Measurements from ENCODE around the gene DKKL1. TPM values are rescaled to one million over a fixed set of nuclear protein-coding genes. Genes with fewer than 3 reads are reported as not detected.

DKKL1 gene
- total RNA-seq, 2 experiments from 2014 or later = not detected

DNA sequence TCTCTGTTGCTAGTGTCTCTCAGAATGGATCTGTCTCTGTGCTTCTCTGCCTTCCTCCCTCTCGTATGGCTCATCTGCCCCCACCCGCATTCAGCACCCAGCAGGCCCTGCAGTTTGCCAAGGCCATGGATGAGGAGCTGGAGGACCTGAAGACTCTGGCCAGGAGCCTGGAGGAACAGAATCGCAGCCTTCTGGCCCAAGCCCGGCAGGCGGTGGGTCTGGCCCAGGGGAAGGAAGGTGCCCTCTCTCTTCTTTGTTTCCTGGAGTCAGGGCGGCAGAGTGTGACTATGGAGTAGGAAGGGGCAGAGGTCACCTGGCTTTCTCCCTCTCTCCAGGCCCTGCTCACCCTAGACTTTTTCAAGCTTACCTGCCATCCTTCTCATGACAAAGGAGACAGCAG, 35.3 kb downstream of the DKKL1 start:
- H3K36me3 Mint-ChIP-seq = no peaks in the 10 kb centered on the region
- H3K27me3 Mint-ChIP-seq = peaks cover 10% of the 10 kb centered on the region
- DNase-seq (no peak), ATAC-seq (ENCODE audit: low read depth) (no peak)
- no peak overlapping the region for H3K4me3 Mint-ChIP-seq
- no peak overlapping the region for H3K27ac Mint-ChIP-seq
- POLR2A ChIA-PET = no interaction called here
- H3K4me1 Mint-ChIP-seq = peaks cover 6% of the 10 kb centered on the region
- H3K9me3 Mint-ChIP-seq = no peaks in the 10 kb centered on the region

DNA sequence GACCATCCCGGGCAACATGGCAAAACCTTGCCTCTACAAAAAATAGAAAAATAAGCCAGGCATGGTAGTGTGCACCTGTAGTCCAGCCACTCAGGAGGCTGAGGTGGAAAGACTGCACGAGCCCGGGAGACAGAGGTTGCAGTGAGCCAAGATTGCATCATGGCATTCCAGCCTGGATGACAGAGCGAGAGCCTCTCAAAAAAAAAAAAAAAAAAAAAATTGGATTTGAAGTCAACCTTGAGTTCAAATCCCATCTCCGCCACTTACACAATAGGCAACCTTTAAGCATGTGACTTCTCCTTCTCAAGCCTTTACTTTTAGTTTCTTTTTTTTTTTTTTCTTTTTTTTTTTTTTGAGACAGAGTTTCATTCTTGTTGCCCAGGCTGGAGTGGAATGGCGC, 36.4 kb downstream of the DKKL1 start:
- no peak overlapping the region for H3K27ac Mint-ChIP-seq
- no peaks in the 10 kb centered on the region for H3K36me3 Mint-ChIP-seq
- peaks cover 6% of the 10 kb centered on the region for H3K4me1 Mint-ChIP-seq
- H3K4me3 Mint-ChIP-seq = no peak overlapping the region
- POLR2A ChIA-PET = no interaction called here
- H3K9me3 Mint-ChIP-seq = no peaks in the 10 kb centered on the region
- ATAC-seq (ENCODE audit: low read depth) (no peak), DNase-seq (no peak)
- peaks cover 11% of the 10 kb centered on the region for H3K27me3 Mint-ChIP-seq

DNA sequence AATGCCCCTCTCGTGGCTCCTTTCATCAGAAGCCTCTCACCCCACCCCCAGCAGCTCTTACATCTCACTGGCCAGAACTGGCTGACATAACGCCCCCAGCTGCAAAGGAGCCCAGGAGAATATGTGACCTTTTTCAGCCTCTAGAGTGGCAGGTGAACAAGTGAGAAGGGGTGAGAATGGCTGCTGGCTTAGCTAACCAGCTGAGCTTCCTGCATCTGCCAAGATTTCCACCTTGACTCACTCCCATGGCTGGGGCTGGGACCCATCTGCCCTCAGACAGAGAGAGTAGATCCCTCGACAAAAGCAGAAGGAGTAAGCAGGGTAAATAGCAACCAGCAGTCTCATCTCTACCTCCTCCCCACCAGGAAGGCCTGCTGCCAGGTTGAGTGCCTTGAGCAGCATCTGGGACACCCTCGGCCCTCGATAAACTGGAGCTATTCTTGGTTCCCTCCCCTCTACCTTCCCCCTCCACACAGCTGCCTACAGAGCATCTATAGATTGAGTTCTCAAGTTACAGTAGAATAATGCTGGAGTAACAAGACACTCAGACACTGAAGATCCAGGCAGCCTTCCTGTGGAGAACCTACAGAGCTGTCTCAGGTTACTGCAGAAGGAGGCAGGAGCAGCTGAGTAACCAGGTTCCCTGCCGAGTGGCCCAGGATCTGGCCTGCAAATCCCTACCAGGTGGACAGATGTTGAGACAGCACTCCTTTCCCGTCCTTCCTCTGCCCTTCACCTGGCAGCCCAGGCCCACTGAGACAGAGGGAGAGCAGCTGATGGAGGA, 39.9 kb downstream of the DKKL1 start:
- H3K4me1 Mint-ChIP-seq = peaks cover 16% of the 10 kb centered on the region
- no peak for DNase-seq

DNA sequence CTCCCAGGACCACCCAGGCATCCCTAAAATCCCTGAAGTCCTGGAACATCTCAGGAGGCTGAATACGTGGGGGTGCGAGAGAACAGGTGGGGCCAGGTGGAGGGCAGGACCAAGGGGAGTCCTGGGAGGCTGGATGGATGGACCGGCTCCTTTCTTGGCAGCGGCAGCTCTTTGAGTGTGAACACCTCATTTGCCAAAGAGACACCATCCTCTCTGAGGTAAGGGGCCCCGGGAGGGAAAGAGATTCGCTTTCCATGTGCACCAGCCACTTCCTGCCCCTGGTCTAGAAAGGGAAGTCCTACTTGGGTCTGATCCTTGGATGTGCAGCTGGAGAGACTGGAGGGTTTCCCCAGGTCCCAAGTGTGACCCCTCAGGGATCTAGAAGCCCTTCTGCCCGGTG, 43.4 kb downstream of the DKKL1 start:
- DNase-seq (no peak), ATAC-seq (ENCODE audit: low read depth) (no peak)
- H3K9me3 Mint-ChIP-seq = no peaks in the 10 kb centered on the region
- no peak overlapping the region for H3K4me3 Mint-ChIP-seq
- peaks cover 42% of the 10 kb centered on the region for H3K4me1 Mint-ChIP-seq
- peaks cover 6% of the 10 kb centered on the region for H3K27me3 Mint-ChIP-seq
- no peaks in the 10 kb centered on the region for H3K36me3 Mint-ChIP-seq
- H3K27ac Mint-ChIP-seq = no peak overlapping the region
- POLR2A ChIA-PET = interaction anchor here (0.5 kb wide), 1 partner anchor 403 kb away, joined by 3 read pairs; no protein-coding TSS in a partner anchor

More for the DNA sequence above, 39.9 kb downstream of the DKKL1 start:
- peaks cover 6% of the 10 kb centered on the region for H3K27me3 Mint-ChIP-seq
- no peaks in the 10 kb centered on the region for H3K36me3 Mint-ChIP-seq
- H3K27ac Mint-ChIP-seq = no peak overlapping the region
- POLR2A ChIA-PET = interaction anchor here (0.6 to 0.9 kb wide), 2 partner anchors 50 to 91 kb away, joined by 3 read pairs; partner anchors contain the start of gene ALDH16A1
- H3K4me3 Mint-ChIP-seq = no peak overlapping the region
- H3K9me3 Mint-ChIP-seq = no peaks in the 10 kb centered on the region
- ATAC-seq (ENCODE audit: low read depth) = no peak

DNA sequence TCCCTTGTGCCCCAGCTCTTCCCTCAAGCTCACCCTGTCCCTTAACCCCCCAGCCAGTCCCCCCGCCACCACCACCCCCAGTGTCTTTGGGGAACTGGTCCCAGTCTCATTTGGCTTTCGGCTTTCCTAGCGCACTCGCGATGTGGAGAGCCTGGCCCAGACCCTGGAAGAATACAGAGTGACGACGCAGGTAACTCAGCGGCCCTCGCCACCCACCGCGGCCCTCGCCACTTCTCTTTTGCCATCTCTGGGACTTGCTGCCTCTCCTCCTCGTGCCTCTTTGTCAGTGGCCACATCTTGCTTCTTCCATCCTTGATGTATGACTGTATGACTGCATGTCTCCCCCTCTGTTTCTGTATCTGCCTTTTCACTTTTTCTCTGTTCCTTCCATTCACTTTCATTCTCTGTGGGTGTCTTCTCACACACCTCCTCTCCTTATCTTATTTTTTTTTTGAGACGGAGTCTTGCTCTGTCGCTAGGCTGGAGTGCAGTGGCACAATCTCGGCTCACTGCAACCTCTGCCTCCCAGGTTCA, 43.9 kb downstream of the DKKL1 start:
- no peaks in the 10 kb centered on the region for H3K9me3 Mint-ChIP-seq
- no peak overlapping the region for H3K4me3 Mint-ChIP-seq
- DNase-seq = no peak
- POLR2A ChIA-PET = interaction anchor here (0.9 kb wide), 1 partner anchor 62 kb away, joined by 3 read pairs; no protein-coding TSS in a partner anchor
- no peaks in the 10 kb centered on the region for H3K36me3 Mint-ChIP-seq
- ATAC-seq (ENCODE audit: low read depth) = no peak
- no peak overlapping the region for H3K27ac Mint-ChIP-seq
- peaks cover 6% of the 10 kb centered on the region for H3K27me3 Mint-ChIP-seq
- H3K4me1 Mint-ChIP-seq = peaks cover 43% of the 10 kb centered on the region

DNA sequence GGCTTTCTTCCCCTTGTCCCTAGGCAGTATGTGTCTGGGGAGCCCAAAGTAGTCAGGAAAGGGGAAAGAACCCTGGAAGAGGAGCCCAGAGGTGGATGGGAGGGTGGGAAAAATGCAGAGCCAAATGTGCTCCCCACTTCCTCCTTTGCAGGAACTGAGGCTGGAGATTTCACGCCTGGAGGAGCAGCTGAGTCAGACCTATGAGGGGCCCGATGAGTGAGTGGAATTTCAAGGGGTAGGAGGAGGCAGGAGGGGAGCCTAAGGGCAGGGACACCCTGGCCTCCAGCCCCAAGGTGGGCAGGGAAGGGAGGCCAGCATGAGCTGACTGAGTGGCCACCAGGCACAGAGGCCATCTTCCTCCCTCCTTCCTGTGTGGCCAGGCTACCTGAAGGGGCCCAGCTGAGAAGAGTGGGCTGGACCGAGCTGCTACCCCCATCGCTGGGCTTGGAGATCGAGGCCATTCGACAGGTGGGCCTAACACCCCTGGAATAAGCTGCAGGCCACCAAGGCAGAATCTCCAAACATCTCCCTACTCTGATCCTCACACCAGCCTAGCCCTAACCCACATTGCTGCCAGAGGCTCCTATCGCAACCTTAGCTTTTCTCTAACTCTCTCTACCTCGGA, 45.3 kb downstream of the DKKL1 start:
- H3K4me1 Mint-ChIP-seq = peaks cover 43% of the 10 kb centered on the region
- ATAC-seq (ENCODE audit: low read depth) = no peak
- POLR2A ChIA-PET = interaction anchor here (0.6 to 3.2 kb wide), 4 partner anchors 17 to 75 kb away, joined by 3 to 16 read pairs (median 3); partner anchors contain the start of genes ALDH16A1 and GFY
- H3K9me3 Mint-ChIP-seq = no peaks in the 10 kb centered on the region
- no peak for DNase-seq
- peak overlapping the region; percentile 77 for H3K4me3 Mint-ChIP-seq
- peaks cover 5% of the 10 kb centered on the region for H3K27me3 Mint-ChIP-seq
- no peaks in the 10 kb centered on the region for H3K36me3 Mint-ChIP-seq
- peak overlapping the region; percentile 88 for H3K27ac Mint-ChIP-seq

DNA sequence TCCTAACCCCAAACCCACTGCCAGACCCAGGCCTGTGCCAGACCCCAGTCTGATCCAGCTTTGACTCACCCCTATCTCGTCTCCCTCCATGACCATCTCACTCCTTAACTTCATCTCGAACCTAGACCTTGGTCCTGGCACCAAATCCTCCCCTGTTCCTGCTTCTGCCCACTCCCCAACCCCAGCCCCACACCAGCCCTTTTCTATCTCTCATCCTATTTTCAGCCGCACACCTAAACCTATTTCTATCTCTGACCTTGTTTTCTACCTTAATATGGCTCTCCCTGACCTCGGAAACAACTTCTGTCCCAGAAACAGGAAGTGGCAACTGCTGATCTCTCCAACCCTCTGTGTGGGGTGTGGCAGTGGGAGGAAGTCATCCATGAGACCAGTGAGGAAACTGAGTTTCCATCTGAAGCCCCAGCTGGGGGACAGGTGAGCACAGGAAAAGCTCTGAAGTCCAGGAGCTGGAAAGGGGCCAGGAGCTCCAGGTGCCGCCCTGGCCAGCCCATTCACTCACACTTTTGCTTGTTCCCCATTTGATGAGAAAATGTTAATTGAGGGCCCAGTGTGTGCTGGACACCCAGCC, 45.9 kb downstream of the DKKL1 start:
- H3K4me1 Mint-ChIP-seq = peaks cover 43% of the 10 kb centered on the region
- peak overlapping the region; percentile 88 for H3K27ac Mint-ChIP-seq
- no peaks in the 10 kb centered on the region for H3K36me3 Mint-ChIP-seq
- POLR2A ChIA-PET = interaction anchor here (0.6 to 3.2 kb wide), 5 partner anchors 17 to 76 kb away, joined by 3 to 16 read pairs (median 3); partner anchors contain the start of genes ALDH16A1 and GFY
- peak; percentile 73 for ATAC-seq (ENCODE audit: low read depth)
- H3K27me3 Mint-ChIP-seq = peaks cover 4% of the 10 kb centered on the region
- H3K4me3 Mint-ChIP-seq = peak overlapping the region; percentile 77
- no peak for DNase-seq
- H3K9me3 Mint-ChIP-seq = no peaks in the 10 kb centered on the region

DNA sequence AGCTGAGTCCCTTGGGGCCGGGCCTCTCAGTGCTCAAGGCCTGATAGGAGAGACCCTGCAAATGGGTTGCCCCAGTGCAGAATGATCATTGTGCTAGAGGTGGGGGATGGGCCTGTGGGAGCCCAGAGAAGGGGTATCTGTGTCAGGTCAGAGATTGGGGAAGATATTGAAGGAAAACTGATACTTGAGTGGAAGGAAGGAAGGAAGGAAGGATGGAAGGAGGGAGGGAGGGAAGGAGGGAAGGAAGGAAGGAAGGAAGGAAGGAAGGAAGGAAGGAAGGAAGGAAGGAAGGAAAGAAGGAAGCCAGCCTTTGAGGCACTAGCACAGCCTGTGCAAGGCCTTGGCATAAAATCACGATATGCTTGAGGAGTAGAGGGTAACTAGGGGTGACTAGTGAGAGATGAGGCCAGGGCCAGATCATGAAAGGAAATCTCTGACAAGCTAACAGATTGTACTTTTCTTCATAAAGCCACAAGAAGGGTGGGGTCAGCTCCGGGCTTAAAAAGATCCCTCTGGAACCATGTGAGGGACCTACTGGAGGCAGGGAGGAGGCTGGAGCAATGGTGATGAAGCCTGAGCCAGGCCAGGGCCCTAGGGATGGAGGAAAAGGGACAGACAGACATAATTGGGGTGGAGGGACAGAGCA, 48.1 kb downstream of the DKKL1 start:
- peak overlapping the region; percentile 59 for H3K27ac Mint-ChIP-seq
- H3K4me1 Mint-ChIP-seq = peaks cover 42% of the 10 kb centered on the region

DNA sequence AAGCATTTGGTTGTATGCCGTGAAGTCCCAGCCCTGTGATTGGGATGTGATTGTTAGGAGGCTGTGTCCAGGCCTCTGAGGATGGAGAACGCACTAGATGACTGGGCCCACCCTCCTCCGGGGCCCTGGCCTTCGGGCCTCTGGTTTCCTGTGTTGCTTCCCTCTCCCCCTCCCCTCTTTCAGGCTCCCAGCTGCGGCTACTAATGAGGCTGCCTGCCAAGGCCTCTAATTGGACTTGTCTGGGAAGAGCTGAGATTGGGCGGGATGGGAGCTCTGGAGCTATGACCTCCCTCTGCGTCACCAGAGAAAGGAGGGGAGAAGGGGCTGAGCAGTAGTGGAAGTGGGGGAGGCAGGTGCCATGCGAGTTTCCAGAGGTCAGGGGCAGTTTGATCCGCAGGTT, 49.7 kb downstream of the DKKL1 start:
- Mint-ChIP-seq H3K36me3 (no peaks in the 10 kb centered on the region), H3K27me3 (peaks cover 11% of the 10 kb centered on the region), H3K27ac (no peak overlapping the region), H3K4me1 (peaks cover 33% of the 10 kb centered on the region), H3K4me3 (no peak overlapping the region), H3K9me3 (no peaks in the 10 kb centered on the region)
- POLR2A ChIA-PET = interaction anchor here (1.4 kb wide), 1 partner anchor 9 kb away, joined by 4 read pairs; the partner anchor contains the start of gene PTH2
- no peak for ATAC-seq (ENCODE audit: low read depth)
- no peak for DNase-seq

More for the DNA sequence above, 48.1 kb downstream of the DKKL1 start:
- H3K4me3 Mint-ChIP-seq = no peak overlapping the region
- H3K9me3 Mint-ChIP-seq = no peaks in the 10 kb centered on the region
- ATAC-seq (ENCODE audit: low read depth) (no peak), DNase-seq (no peak)
- H3K27me3 Mint-ChIP-seq = peaks cover 7% of the 10 kb centered on the region
- H3K36me3 Mint-ChIP-seq = no peaks in the 10 kb centered on the region
- POLR2A ChIA-PET = interaction anchor here (1.7 to 3.2 kb wide), 2 partner anchors 12 to 15 kb away, joined by 6 to 16 read pairs; partner anchors contain the start of genes GFY and PTH2

DNA sequence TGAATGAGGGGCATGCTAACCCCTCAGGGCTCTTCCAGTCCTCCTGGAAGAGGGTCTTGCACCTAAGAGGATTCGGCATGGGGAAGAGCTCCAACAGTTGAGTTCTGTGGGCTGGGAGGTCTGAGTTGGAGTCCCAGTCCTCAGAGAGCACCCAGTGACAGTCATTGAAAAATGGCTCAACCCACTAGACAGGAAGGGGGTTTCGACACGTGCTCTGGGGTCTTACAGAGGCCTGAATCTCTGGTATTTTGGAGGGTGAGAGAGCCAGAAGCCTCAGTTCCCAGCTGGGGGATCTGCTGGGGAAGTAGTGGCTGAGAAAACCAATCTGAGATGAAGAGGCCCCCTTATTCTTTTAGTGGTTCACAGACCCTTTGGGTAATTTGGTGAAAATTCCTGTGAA, 50.6 kb downstream of the DKKL1 start:
- no peak overlapping the region for H3K27ac Mint-ChIP-seq
- peaks cover 25% of the 10 kb centered on the region for H3K4me1 Mint-ChIP-seq
- H3K4me3 Mint-ChIP-seq = no peak overlapping the region
- H3K9me3 Mint-ChIP-seq = no peaks in the 10 kb centered on the region
- DNase-seq (no peak), ATAC-seq (ENCODE audit: low read depth) (no peak)
- H3K27me3 Mint-ChIP-seq = peaks cover 20% of the 10 kb centered on the region
- H3K36me3 Mint-ChIP-seq = no peaks in the 10 kb centered on the region
- POLR2A ChIA-PET = no interaction called here

DNA sequence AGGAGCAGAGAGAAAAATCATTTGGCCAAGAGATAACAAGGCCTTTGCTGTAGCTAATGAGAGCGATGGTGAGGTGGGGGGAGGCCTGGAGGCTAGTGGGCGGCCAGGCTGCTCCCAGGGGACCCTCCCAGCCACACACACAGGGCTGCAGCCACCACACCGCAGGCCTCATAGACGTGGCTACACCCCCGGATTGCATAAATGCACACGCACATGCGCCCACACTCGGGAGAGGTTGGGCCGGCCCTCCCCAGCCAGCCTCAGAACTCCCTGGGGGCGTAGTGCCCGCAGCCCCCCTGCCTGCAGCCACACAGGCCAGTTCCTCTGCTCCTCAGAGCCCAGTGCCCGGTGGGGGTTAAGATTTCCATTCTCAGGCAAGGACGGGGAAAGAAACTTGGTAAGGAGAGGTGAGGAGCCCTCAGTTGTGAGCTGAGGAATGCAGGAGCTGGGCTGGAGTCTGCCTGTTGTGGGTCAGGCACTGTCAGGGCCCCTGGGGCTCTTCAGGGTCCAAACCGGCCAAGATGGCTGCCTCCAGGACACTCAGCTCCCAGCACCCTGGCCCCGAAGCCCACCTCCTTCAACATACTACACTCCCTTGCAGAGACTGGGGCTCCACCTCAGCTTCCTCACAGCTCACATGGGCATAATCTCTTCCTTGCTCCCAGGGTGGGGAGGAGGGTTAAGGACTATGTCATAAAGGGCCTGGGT, 51.6 kb downstream of the DKKL1 start:
- Mint-ChIP-seq H3K27ac (no peak overlapping the region), H3K36me3 (no peaks in the 10 kb centered on the region), H3K27me3 (peaks cover 30% of the 10 kb centered on the region), H3K4me3 (no peak overlapping the region), H3K9me3 (no peaks in the 10 kb centered on the region), H3K4me1 (peaks cover 15% of the 10 kb centered on the region)
- DNase-seq = no peak
- POLR2A ChIA-PET = no interaction called here
- no peak for ATAC-seq (ENCODE audit: low read depth)

DNA sequence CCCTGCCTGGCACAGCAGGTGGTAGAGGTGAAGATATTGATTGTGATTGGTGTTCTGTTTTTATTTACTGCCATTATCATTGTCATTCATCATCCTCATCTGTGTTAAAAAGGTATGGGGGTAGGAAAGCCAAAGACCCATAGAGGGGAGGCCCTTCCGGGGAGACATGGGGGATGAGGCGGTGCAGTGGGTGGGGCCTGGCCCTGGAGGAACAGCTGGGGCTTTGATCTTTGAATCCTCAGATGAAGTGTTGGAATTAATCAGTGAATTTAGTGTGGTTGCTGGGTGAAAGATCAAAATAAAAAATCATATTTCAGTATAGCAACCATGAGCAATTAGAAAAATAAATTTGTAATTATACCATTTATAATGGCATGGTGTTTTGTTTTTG, 52.1 kb downstream of the DKKL1 start:
- H3K9me3 Mint-ChIP-seq = no peaks in the 10 kb centered on the region
- POLR2A ChIA-PET = interaction anchor here (1.3 kb wide), 1 partner anchor 55 kb away, joined by 3 read pairs; no protein-coding TSS in a partner anchor
- H3K27ac Mint-ChIP-seq = peak overlapping the region; percentile 57
- H3K4me1 Mint-ChIP-seq = peaks cover 14% of the 10 kb centered on the region
- H3K4me3 Mint-ChIP-seq = no peak overlapping the region
- peaks cover 35% of the 10 kb centered on the region for H3K27me3 Mint-ChIP-seq
- no peak for ATAC-seq (ENCODE audit: low read depth)
- DNase-seq = no peak
- H3K36me3 Mint-ChIP-seq = no peaks in the 10 kb centered on the region
